NCI-H345 treated with DMSO at 0.1 percent for 48 hours (cell line): Measurements from ENCODE around the gene MS4A12.
"Not testable (repeated sequence)": the region's sequence is repeated elsewhere in the genome, so short reads cannot be mapped to it uniquely, and the experiment has no call there.

Experiments
- DNase-seq: peaks from one replicate; lab custom pipeline; 2025; ENCODE audit not compliant: unreplicated experiment; lab: John Stamatoyannopoulos, UW

MS4A12 gene, protein sequence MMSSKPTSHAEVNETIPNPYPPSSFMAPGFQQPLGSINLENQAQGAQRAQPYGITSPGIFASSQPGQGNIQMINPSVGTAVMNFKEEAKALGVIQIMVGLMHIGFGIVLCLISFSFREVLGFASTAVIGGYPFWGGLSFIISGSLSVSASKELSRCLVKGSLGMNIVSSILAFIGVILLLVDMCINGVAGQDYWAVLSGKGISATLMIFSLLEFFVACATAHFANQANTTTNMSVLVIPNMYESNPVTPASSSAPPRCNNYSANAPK

DNA sequence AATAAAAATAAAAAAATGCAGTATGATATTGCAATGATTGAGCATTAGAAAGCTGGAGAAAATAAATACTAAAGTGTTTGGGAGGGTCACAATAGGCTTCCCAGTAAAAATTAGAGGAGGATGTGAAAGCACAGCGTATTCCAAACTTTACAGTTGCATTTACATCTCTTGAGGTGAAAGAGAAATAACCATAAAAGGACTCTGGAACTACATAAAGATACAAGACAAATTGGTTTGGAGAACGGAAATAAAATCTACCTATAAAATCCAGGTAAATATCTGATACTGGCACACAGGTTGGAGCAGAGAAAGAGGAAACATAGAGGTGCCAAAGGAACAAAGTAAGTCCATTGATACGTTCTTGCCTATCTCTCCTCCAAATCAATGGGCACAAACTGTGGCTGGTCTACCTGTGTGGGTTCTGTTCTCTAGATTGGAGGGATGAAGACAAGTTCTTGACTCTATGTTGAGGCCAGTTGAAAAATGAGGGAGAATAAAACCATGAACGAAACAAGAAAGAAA lies at the start of gene MS4A12:
MS4A12 (plus strand) TSS at position 291 of the 522 bp plus-strand sequence. CDS start 4,541 bp downstream, outside the sequence.
- no peak for DNase-seq

DNA sequence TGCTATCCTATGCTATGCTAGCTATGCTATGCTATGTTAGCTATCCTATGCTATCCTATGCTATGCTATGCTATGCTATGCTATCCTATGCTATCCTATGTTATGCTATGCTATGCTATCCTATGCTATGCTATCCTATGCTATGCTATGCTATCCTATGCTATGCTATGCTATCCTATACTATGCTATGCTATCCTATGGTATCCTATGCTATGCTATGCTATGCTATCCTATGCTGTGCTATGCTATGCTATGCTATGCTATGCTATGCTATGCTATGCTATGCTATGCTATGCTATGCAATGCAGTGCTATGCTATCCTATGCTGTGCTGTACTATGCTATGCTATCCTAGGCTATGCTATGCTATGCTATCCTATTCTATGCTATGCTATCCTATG lies 45.5 kb upstream of the MS4A12 start:
- no peak for DNase-seq

DNA sequence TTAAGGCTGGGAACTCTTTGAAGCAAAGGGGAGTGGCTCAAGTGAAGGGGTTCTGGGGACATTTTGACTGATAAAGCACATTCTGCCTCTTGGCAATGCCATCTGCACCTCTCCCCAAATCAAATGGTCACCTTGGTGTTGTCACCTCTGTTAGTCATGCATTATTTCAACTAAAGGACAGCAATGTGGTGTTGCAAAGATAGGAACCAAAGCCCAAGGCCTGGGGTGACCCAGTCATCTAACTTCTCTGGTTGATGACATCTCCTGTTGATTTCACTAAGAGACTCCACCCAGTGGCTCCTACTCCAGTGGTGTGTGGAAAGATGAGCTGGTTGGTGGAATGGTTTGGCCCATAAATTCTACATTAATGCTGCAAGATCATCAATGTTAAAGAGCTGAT lies 44.7 kb upstream of the MS4A12 start:
- DNase-seq, result no peak

DNA sequence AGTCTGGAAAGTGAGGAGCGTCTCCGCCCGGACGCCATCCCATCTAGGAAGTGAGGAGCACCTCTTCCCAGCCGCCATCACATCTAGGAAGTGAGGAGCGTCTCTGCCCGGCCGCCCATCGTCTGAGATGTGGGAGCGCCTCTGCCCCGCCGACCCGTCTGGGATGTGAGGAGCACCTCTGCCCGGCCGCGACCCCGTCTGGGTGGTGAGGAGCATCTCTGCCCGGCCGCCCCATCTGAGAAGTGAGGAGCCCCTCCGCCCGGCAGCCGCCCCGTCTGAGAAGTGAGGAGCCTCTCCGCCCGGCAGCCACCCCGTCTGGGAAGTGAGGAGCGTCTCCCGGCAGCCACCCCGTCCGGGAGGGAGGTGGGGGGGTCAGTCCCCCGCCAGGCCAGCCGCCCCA lies 41.4 kb upstream of the MS4A12 start:
- not testable (repeated sequence) for DNase-seq

DNA sequence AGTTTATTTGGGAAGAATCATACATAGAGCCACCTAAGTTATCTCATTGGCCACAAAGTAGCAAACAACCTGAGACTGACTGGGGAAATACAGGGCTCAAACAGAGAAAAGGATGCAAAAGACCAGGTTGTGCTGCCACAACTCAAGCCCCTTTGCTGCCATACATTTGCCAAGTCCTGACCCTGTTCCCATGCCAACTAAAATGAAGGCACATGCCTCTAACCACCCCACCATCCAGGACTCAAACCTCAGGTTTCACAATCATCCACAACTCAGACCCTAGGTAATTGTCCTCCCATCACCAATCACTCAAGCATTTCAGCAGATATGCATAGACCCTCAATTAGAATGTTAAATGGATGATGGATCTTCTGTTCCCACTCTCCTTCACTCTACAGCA lies 38.4 kb upstream of the MS4A12 start:
- no peak for DNase-seq

DNA sequence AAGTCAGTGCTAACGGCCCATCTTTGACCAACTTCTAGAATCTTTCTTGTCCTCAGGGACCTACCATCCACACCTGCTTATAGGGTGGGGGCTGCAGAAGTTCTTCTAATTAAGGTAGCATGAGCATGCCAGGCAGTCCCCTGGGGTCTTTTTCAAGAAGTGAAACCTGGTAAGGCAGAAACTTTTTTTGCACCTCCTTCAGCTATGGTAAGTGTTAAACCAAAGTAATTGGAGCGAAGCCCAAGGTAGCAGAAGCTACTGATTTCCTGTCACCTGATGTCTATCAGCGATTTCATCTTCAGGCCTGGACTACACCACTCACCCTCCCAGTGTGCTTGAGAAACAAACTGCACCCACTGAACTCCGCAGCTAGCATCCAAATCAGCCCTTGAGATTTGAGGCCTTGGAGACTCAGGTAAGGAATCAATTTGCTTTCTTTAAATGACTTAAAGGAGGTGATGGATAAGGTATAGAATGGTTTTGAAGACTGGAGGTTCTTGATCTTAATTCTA lies 37.0 kb upstream of the MS4A12 start, which contains the start of gene MS4A1:
MS4A1 (plus strand) TSS at position 317 of the 512 bp plus-strand sequence. CDS start 6,528 bp downstream, outside the sequence.
- no peak for DNase-seq

DNA sequence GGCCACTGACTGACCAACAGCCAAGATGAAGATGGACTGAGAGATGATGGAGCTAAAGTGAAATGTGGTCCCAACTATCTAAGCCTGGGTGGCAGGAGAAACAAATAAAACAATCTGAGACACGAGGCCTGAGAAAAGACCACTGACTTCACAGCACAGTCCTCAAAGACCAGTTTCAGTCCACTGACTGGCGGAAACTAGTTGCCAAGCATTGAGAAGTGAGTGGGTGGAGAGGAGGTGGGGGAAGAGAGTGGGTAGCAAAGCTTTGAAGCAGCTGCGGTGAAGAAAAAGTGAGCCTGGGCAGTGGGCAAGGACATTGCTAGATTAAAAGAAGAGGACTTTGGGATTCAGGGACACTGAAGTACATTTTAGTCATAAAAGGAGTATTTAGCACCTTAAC lies 35.0 kb upstream of the MS4A12 start:
- DNase-seq, result no peak

DNA sequence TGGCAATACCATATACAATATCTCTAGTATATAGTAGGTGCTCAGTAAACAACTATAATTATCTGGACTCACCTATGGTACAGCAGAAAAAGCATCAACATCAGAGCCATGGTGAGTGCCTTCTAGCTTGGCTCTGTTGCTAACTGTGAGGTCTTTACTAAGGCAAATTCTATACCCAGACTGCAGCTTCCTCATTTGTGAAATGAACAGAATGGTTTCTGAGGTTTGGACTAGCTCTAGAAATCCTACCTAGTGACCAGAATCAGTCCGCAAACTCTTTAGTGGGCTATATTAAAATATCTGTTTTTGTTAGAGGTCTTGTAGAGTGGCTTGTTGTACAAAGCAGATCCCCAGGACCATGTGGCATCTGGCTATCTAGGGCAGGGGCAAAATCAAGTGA lies 33.2 kb upstream of the MS4A12 start:
- DNase-seq, result no peak

DNA sequence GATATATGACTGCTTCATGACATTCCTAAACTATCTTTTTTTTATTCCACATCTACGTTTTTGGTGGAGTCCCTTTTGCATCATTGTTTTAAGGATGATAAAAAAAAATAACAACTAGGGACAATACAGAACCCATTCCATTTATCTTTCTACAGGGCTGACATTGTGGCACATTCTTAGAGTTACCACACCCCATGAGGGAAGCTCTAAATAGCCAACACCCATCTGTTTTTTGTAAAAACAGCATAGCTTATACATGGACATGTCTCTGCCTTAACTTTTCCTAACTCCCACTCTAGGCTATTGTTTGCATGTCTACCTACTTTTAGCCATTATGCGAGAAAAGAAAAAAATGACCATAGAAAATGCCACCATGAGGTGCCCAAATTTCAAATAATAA lies 23.7 kb upstream of the MS4A12 start:
- no peak for DNase-seq

DNA sequence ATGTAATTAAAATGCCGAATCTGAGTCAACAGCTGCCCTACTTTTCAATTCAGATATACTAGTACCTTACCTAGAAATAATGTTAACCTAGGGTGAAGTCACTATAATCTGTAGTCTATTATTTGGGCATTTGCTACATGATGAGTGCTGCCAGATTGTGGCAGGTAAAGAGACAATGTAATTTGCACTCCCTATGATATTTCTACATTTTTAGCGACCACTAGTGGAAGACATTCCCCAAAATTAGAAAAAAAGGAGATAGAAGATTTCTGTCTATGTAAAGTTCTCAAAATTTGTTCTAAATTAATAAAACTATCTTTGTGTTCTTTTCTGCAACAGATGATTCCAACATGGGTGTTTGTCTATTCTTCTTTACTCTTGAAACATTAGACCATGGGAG lies 22.9 kb upstream of the MS4A12 start:
- no peak for DNase-seq

DNA sequence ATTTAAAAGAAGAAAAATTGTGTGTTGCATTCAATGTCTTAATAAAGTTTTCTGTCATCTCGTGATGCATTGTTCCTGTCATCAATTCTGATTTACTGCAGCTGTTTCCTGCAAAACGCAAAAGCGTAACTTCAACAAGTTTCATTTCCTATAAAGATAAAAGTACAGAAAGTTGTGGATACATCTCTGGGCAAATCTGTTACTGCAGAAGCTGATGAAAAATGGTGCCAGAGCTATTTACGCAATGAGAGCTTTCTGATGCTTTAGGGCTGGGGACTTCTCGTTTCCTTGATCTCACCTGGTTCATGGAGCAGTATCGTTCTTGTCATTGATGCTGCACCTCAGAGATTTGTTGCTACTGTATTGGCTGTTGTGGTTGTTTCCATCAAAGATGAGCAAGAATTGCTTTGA lies 15.5 kb upstream of the MS4A12 start:
- no peak for DNase-seq

DNA sequence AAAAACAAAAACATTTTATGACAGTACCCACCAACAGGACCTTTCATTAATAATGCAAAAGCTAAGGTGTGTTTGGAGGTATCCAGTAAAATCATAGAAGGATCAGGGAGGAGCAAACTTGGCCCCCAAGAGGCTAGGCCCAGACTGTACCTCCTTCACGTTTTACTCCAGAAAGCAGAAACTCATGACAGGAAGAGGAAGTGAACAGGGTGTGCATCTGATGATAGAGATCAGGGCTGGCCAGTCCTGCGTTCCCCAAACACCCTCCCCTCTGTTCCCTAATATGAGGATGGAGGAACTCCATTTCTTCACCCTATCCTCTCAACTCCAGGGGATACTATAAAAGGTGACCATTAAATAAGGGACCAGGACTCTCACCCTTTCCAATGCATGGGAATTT lies 10.2 kb upstream of the MS4A12 start:
- DNase-seq, result no peak

DNA sequence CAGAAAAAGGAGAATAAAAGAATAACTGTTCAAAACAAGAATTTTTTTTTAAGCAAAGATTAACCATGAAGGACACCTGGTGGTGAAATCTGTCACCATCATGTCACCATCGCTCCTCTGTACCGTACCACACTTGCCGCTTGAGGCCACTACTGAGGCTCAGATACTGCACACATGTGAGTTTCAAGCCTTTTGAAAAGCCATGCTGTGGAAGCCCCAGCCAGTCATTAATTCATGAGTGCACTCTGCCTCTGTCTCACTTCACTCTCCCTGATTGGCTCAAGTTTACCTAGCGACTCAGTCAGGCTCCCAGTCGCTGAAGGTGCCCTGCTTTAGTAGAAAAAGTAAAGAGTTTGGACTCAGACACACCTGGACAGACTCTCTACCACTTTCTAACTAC lies 6.6 kb upstream of the MS4A12 start:
- no peak for DNase-seq

DNA sequence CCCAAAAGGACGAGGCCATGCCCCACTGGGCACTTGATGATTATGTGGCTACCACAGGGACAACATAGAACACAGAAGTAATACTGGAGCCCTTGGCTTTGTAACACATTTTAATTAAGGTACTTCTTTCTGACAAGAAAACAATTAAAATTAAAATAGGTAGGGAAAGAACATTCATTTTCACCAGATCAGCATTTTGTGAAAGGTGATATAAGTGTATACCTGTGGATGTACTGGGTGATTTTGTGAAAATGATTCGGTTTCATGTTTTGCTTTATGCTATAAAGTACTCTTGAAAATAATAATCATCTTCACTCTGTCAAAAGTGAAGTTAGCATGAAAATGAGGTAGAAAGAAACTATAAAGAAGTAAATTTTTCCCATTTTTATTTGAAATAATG lies 876 bp downstream of the MS4A12 start:
- DNase-seq, result no peak

DNA sequence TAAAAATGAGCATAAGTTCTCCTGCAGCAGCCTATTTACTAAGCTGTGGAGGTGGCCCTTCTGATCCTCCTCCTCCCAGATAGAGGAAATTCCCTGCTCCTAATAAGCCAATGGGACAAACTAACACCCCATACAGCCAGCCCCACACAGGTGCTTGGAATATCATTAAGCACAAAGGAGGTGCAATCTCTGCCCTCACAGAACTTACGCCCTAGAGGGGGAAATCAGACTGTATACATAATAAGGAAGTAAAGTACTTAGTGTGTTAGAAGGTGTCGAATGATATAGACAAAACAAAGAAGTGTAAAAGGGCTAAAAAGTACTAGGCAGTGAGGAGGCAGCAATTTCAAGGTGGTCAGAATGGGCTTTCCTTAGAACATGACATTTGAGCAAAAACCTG lies 5.8 kb downstream of the MS4A12 start:
- no peak for DNase-seq

DNA sequence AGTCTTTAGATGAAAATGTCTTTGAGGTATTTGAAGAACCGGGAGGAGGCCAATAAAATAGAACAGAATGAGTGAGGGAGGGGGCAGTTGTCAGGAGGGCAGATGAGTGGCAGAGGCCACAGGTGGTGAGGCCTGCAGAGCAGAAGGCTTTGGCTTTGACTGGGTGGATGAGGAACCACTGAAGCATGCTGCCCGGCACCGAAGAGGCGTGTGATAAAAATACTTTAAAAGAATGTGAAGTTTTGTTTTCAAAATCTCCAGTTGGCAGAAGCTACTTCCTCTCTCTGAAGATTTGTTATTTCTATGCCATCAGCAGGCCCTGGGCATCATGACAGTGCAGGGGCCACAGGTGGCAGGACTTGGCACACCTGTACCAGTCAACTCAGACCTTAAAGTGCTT lies 6.3 kb downstream of the MS4A12 start:
- no peak for DNase-seq

DNA sequence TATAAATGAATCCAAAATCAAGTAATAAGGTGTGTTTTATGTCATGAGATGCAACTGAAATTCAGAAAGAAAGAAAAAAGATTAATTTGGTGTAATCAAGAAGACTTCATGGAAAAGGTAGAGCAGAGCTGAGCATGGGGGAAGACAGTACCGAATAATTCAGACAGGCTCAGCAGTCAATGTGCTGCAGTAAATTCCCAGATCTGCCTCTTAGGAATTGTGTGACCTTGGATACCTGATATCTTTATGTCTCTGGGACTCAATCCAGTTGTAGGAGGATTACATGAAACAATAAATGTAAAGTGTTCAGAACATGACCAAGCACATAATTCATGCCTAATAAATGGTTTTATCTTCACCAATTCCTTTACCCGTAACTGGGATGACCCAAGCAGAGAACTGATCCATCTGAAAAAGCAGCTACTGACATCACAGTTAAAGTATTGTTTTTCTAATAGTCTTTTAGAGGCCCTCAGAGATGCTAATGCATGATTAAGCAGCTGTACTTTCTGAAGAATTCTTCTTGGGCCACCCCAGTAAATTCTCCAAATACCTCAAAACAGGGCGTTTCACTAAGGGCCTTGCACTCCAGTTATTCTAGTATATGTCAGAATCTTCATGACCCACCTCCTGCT lies 7.8 kb downstream of the MS4A12 start:
- no peak for DNase-seq

DNA sequence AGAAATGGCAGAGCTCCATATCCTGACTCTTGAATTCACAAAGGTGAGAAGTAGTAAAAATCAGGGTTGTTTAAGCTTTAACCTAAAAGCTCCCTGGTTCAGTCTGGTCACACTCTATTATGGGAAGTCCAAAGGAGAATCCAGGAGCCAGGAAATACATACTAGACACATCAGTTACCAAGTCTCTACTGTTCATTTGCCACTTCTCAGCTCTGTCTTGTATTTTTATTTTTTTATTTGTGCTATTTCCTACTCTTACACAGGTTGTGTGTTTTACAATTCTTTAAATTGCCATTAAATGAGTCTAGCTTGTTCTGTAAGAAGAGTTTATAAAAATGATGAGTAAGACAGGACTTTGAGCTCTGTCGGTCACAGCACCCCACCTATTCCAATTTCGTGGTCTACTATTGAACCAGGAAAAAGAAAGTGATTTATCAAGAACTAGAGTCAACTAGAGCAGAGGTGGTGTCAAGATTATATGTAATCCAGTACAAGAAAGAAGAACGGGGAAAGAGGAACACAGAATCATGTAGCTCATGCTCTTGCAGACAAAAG lies 9.7 kb downstream of the MS4A12 start:
- no peak for DNase-seq

DNA sequence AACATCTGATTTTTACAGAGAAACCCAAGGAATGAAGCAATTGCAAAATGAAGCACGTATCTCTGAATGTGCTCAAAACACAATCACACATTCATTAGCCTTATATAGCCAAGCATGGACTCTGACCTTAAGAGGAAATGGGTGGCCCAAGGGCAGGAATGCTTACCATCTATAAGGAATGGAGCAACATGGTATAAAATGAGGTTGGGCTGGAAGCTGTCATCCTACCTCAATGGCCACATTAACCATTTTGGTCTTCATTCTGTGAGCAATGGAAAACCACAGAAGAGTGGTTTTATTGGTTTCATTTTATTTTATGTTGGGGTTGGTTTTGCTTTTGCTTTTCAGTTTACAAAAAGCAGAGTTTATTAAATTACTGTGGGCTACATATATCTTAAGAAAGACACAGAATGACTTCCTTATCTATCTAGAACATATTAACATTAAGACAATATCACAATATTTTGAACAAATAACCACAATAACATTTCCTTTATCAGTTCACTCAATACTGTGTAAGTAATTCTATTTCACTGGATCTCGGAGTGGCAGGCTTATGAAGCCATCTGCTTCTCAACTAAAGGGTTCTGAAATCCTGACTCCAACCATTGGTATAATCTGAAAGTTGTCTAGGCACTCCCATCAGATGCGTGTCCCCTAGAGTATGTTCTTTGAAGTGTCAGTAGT lies 11.8 kb downstream of the MS4A12 start:
- DNase-seq, result no peak

DNA sequence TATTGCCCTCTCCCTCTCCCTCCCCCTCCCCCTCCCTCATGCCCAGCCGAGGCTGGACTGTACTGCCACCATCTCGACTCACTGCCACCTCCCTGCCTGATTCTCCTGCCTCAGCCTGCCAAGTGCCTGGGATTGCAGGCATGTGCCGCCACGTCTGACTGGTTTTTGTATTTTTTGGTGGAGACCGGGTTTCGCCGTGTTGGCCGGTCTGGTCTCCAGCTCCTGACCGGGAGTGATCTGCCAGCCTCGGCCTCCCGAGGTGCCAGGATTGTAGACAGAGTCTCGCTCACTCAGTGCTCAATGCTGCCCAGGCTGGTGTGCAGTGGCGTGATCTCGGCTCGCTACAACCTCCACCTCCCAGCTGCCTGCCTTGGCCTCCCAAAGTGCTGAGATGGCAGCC lies 17.0 kb downstream of the MS4A12 start:
- DNase-seq, result not testable (repeated sequence)

DNA sequence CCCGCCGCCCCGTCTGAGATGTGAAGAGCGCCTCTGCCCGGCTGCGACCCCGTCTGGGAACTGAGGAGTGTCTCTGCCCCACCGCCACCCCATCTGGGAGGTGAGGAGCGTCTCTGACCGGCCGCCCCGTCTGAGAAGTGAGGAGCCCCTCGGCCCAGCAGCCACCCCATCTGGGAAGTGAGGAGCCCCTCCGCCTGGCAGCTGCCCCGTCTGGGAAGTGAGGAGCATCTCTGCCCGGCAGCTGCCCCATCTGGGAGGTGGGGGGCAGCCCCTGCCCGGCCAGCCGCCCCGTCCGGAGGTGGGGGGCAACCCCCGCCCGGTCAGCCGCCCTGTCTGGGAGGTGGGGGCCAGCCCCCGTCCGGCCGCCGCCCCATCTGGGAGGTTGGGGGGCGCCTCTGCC lies 17.6 kb downstream of the MS4A12 start:
- not testable (repeated sequence) for DNase-seq
